SK-N-SH treated with all-trans-retinoic acid at 6 μM for 48 hours (cell line): ENCODE results near the gene CDC42EP3.
A peak's percentile ranks its signal among the peaks of the same experiment; 100 is the strongest.

ENCODE experiments used
- ATAC-seq: fragments of 200-7000 bp; cut with Tn5 transposase; 3 replicates; pipeline ENCODE4 v1.9.1; 2020; ENCODE audit warnings: mild to moderate bottlenecking, moderate library complexity
- ARNTL ChIP-seq: fragments of 450-650 bp; formaldehyde crosslinking; IDR thresholded peaks from 2 replicates; pipeline ENCODE4 v1.5.0; 2020; ENCODE audit warnings: low read depth, mild to moderate bottlenecking, moderate library complexity, borderline replicate concordance
- BACH2 ChIP-seq: fragments of 250-450 bp; sonication (Bioruptor Pico); IDR thresholded peaks from 2 replicates; pipeline ENCODE4 v1.9.0; 2021; ENCODE audit warnings: mild to moderate bottlenecking, borderline replicate concordance
- CREB5 ChIP-seq: fragments of 250-450 bp; sonication (Bioruptor Pico); IDR thresholded peaks from 2 replicates; pipeline ENCODE4 v1.5.1; 2020; ENCODE audit warnings: low read depth, mild to moderate bottlenecking, moderate library complexity
- CSDC2 ChIP-seq: fragments of 250-450 bp; sonication (Bioruptor Pico); IDR thresholded peaks from 2 replicates; pipeline ENCODE4 v1.5.0; 2020; ENCODE audit warnings: mild to moderate bottlenecking, moderate library complexity
- CSRNP3 ChIP-seq: fragments of 250-450 bp; sonication (Bioruptor Pico); IDR thresholded peaks from 2 replicates; pipeline ENCODE4 v1.5.1; 2021; ENCODE audit warnings: mild to moderate bottlenecking, moderate library complexity
- ESRRG ChIP-seq: fragments of 250-450 bp; sonication (Bioruptor Pico); IDR thresholded peaks from 2 replicates; pipeline ENCODE4 v1.6.1; 2021; ENCODE audit warnings: mild to moderate bottlenecking
- ISL1 ChIP-seq: fragments of 250-450 bp; sonication (Bioruptor Pico); IDR thresholded peaks from 2 replicates; pipeline ENCODE4 v2.1.2; 2022; ENCODE audit warnings: mild to moderate bottlenecking, moderate library complexity
- PATZ1 ChIP-seq: fragments of 250-450 bp; sonication (Bioruptor Pico); IDR thresholded peaks from 2 replicates; pipeline ENCODE4 v1.8.0; 2020; ENCODE audit warnings: mild to moderate bottlenecking, moderate library complexity, borderline replicate concordance
- POU6F1 ChIP-seq: fragments of 250-450 bp; sonication (Bioruptor Pico); IDR thresholded peaks from 2 replicates; pipeline ENCODE4 v1.8.0; 2021; ENCODE audit warnings: low read depth, mild to moderate bottlenecking, moderate library complexity, borderline replicate concordance
- PPARA ChIP-seq: fragments of 250-450 bp; sonication (Bioruptor Pico); IDR thresholded peaks from 2 replicates; pipeline ENCODE4 v1.5.0; 2020; ENCODE audit warnings: mild to moderate bottlenecking, borderline replicate concordance
- RARB ChIP-seq: fragments of 250-450 bp; sonication (Bioruptor Pico); IDR thresholded peaks from 2 replicates; pipeline ENCODE4 v1.8.0; 2021; ENCODE audit warnings: mild to moderate bottlenecking, moderate library complexity
- SNAI2 ChIP-seq: fragments of 250-450 bp; sonication (Bioruptor Pico); IDR thresholded peaks from 2 replicates; pipeline ENCODE4 v1.5.0; 2020; ENCODE audit warnings: mild to moderate bottlenecking, moderate library complexity
- TCF4 ChIP-seq: fragments of 250-450 bp; sonication (Bioruptor Pico); IDR thresholded peaks from 2 replicates; pipeline ENCODE4 v1.8.0; 2021; ENCODE audit warnings: mild to moderate bottlenecking, moderate library complexity, borderline replicate concordance
- TOX ChIP-seq: fragments of 250-450 bp; sonication (Bioruptor Pico); IDR thresholded peaks from 2 replicates; pipeline ENCODE4 v1.8.0; 2021; ENCODE audit warnings: mild to moderate bottlenecking, moderate library complexity, borderline replicate concordance
- TSHZ2 ChIP-seq: fragments of 250-450 bp; sonication (Bioruptor Pico); IDR thresholded peaks from 2 replicates; pipeline ENCODE4 v1.5.0; 2020; ENCODE audit warnings: mild to moderate bottlenecking, moderate library complexity
- ZC3H10 ChIP-seq: fragments of 250-450 bp; sonication (Bioruptor Pico); IDR thresholded peaks from 2 replicates; pipeline ENCODE4 v1.5.1; 2021; ENCODE audit warnings: mild to moderate bottlenecking, moderate library complexity
- ZFP3 ChIP-seq: fragments of 250-450 bp; sonication (Bioruptor Pico); IDR thresholded peaks from 2 replicates; pipeline ENCODE4 v1.5.0; 2020; ENCODE audit warnings: mild to moderate bottlenecking, moderate library complexity
- ZFP30 ChIP-seq: fragments of 450-650 bp; formaldehyde crosslinking; IDR thresholded peaks from 2 replicates; pipeline ENCODE4 v1.5.0; 2022; ENCODE audit warnings: mild to moderate bottlenecking, moderate library complexity
- ZNF565 ChIP-seq: fragments of 450-650 bp; formaldehyde crosslinking; conservative IDR thresholded peaks from 2 replicates; pipeline ENCODE4 v1.5.0; 2020; ENCODE audit warnings: low read depth, mild to moderate bottlenecking, moderate library complexity
- ZNF70 ChIP-seq: fragments of 450-650 bp; formaldehyde crosslinking; IDR thresholded peaks from 2 replicates; pipeline ENCODE4 v1.5.0; 2020; ENCODE audit warnings: mild to moderate bottlenecking, moderate library complexity
- ZNF8 ChIP-seq: fragments of 450-650 bp; formaldehyde crosslinking; IDR thresholded peaks from 2 replicates; pipeline ENCODE4 v1.5.0; 2020; ENCODE audit warnings: mild to moderate bottlenecking, moderate library complexity

The CDC42EP3 gene

GRCh38 chr2:37698931-37699481, 27.6 kb upstream of the CDC42EP3 start:
- peak; percentile 95 for ATAC-seq
- TF ChIP-seq CREB5 (CRISPR knock-in tag) (0 out of 2 replicates have a peak, but pooled peaks have one; percentile 23), POU6F1 (CRISPR knock-in tag) (no peak), ISL1 (CRISPR knock-in tag) (peak; percentile 60)

- no peak for TF ChIP-seq ZFP3 (CRISPR knock-in tag)
- TF ChIP-seq CSDC2 (CRISPR knock-in tag) = no peak
- no peak for TF ChIP-seq TSHZ2
- TF ChIP-seq POU6F1 (CRISPR knock-in tag) = no peak
- TF ChIP-seq ZC3H10 (CRISPR knock-in tag) = no peak
- TF ChIP-seq ZNF565 (CRISPR knock-in tag) = no peak
- TF ChIP-seq TCF4 (CRISPR knock-in tag) = no peak
- TF ChIP-seq PPARA = no peak
- no peak for TF ChIP-seq ESRRG
- TF ChIP-seq ISL1 (CRISPR knock-in tag) = no peak
- no peak for ATAC-seq
Measured at GRCh38 chr2:37695336-37695735, 23.9 kb upstream of the CDC42EP3 start.

- no peak for ATAC-seq
- no peak for TF ChIP-seq ZNF8 (CRISPR knock-in tag)
- TF ChIP-seq CSRNP3 (CRISPR knock-in tag) = no peak
- no peak for TF ChIP-seq BACH2
- TF ChIP-seq TOX (CRISPR knock-in tag) = no peak
- TF ChIP-seq ZNF70 = no peak
- TF ChIP-seq ZC3H10 (CRISPR knock-in tag) = no peak
- no peak for TF ChIP-seq TCF4 (CRISPR knock-in tag)
- TF ChIP-seq ARNTL (CRISPR knock-in tag) = no peak
- no peak for TF ChIP-seq POU6F1 (CRISPR knock-in tag)
- TF ChIP-seq ZFP3 (CRISPR knock-in tag) = no peak
- no peak for TF ChIP-seq TSHZ2
- TF ChIP-seq CSDC2 (CRISPR knock-in tag) = no peak
- no peak for TF ChIP-seq PPARA
- no peak for TF ChIP-seq RARB
- TF ChIP-seq SNAI2 = no peak
- no peak for TF ChIP-seq ZFP30
- no peak for TF ChIP-seq PATZ1 (CRISPR knock-in tag)
Measured at GRCh38 chr2:37692711-37693110, 21.3 kb upstream of the CDC42EP3 start.
